Body of pancreas (tissue), 4 donors: ENCODE measurements around the gene EDIL3.

Experiments used
- POLR2A ChIP-seq, 3 donors: fragments of 450-650 bp; IDR thresholded peaks; one replicate each; pipeline ENCODE4 v1.6.1; 2016; ENCODE audit warnings: antibody characterized with exemption in 3 of 3, mild to moderate bottlenecking in 2 of 3
- TF ChIP-seq, protein P1 (sequence below), 7 experiments: fragments of 450-650 bp in 4 of 7; fragments of 200-600 bp in 3 of 7; sonication (generic) in 3 of 7; IDR thresholded peaks; one replicate each; pipeline ENCODE4 v1.5.1; 2016 to 2019; ENCODE audit warnings: antibody characterized with exemption in 7 of 7

DNA sequence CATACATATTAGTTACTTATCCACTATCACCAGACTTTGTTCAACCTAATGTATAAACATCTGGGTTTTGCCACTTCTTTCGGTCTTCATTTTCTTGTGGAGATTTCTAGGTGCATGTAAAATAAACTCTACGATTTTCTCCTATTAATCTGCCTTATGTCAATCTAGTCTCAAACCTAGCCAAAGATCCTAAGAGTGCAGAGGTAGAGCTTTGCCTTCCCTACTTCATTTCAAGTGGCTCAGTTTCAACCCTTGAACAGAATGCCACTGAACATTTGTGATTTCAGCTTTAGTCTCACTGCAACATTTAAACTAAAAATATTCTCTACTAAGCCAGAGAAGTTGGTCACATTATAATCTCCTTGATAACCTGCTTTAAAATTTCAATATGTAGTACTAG is 94.0 kb downstream of the EDIL3 start:
- TF ChIP-seq, protein P1, sequence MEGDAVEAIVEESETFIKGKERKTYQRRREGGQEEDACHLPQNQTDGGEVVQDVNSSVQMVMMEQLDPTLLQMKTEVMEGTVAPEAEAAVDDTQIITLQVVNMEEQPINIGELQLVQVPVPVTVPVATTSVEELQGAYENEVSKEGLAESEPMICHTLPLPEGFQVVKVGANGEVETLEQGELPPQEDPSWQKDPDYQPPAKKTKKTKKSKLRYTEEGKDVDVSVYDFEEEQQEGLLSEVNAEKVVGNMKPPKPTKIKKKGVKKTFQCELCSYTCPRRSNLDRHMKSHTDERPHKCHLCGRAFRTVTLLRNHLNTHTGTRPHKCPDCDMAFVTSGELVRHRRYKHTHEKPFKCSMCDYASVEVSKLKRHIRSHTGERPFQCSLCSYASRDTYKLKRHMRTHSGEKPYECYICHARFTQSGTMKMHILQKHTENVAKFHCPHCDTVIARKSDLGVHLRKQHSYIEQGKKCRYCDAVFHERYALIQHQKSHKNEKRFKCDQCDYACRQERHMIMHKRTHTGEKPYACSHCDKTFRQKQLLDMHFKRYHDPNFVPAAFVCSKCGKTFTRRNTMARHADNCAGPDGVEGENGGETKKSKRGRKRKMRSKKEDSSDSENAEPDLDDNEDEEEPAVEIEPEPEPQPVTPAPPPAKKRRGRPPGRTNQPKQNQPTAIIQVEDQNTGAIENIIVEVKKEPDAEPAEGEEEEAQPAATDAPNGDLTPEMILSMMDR (IDR thresholded peaks at IDR 0.05) = no peak
- TF ChIP-seq POLR2A (IDR thresholded peaks at IDR 0.05) = no peak
